Activated CD4-positive, alpha-beta memory T cell treated with anti-CD3 and anti-CD28 coated beads, Interleukin-2, amount 10 ng/mL, durations not matched to agents 7 days and 5 days (primary cell): ENCODE measurements around the gene GAST. TPM values are rescaled to one million over a fixed set of nuclear protein-coding genes. Genes with fewer than 3 reads are reported as not detected.
"Not testable (repeated sequence)": the region's sequence is repeated elsewhere in the genome, so short reads cannot be mapped to it uniquely, and the experiment has no call there.

Source experiments
- CTCF ChIA-PET: fragments of 350-600 bp; sonication (Branson Sonifier 250); formaldehyde crosslinking; loops from one replicate; lab custom pipeline; 2021; ENCODE audit warnings: antibody characterized with exemption, inconsistent platforms; lab: Charles Lee
- POLR2A ChIA-PET: fragments of 350-600 bp; sonication (Branson Sonifier 250); formaldehyde crosslinking; loops from one replicate; lab custom pipeline; 2021; ENCODE audit warnings: antibody characterized with exemption; lab: Charles Lee
- DNase-seq: peaks from one replicate; pipeline ENCODE4 v3.0.0-alpha.2; 2020
- H3K27ac Mint-ChIP-seq: one replicate; pipeline ENCODE4 v1.8.0; 2021; ENCODE audit warnings: mild to moderate bottlenecking, mixed read lengths
- H3K27me3 Mint-ChIP-seq: one replicate; pipeline ENCODE4 v1.8.0; 2021; ENCODE audit warnings: mixed read lengths
- H3K36me3 Mint-ChIP-seq: one replicate; pipeline ENCODE4 v1.8.0; 2021; ENCODE audit warnings: low read depth, mixed read lengths
- H3K4me1 Mint-ChIP-seq: one replicate; pipeline ENCODE4 v1.8.0; 2021; ENCODE audit warnings: mixed read lengths
- H3K4me3 Mint-ChIP-seq: one replicate; pipeline ENCODE4 v1.8.0; 2021; ENCODE audit warnings: mild to moderate bottlenecking, mixed read lengths
- H3K9me3 Mint-ChIP-seq: one replicate; pipeline ENCODE4 v1.8.0; 2021; ENCODE audit warnings: mixed read lengths
- total RNA-seq, 2 experiments: library from RNA; stranded (reverse); gene quantifications; one replicate each; pipeline ENCODE4 v1.2.3, GENCODE V29; 2021

GAST gene
- total RNA-seq, 2 experiments from 2014 or later: not detected

DNA sequence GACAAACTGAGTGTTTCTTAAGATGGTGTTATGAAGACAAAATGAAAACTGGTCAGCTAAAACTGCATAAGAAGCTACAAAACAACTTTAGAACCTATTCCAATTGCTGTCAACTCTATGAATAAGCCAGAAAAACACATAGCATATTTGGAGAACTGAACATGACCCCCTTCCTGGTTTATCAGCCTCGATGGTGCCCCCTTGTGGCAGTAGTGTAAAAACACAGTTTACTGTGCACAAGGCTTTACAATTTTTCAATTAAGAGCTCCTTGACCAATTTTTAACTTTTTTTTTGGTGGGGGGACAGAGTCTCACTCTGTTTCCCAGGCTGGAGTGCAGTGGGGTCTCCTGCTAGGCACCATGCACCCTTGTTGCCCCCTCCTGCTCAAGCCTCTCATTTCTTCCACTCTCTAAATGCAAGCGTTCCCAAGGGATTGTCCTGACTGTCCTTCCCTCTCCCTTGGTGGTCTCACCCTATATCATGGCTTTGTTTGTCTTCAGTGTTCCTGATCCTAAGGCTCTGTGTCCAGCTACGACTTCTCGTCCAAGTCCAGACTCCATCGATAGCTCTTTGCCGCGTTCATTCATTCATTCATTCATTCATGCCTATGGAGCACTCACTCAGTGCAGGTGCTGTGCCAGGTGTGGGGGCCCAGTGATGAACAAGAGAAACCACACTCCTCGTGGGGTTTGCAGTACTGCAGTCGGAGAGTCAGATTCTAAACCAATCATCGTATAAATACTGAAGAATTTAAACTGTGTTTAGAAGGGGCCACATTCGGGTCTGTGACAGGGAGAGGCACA lies 16.0 kb upstream of the GAST start:
- no peaks in the 10 kb centered on the region for H3K27me3 Mint-ChIP-seq
- CTCF ChIA-PET: interaction anchor here (0.7 to 2.3 kb wide), 18 partner anchors 8 to 432 kb away, joined by 3 to 31 read pairs (median 6); partner anchors contain the start of genes JUP, KLHL11, ODAD4 and P3H4

GRCh38 chr17:41697122-41697962 lies 14.8 kb upstream of the GAST start:
- Mint-ChIP-seq H3K4me1 (peaks cover 14% of the 10 kb centered on the region), H3K9me3 (no peaks in the 10 kb centered on the region), H3K27ac (no peak overlapping the region), H3K4me3 (no peak overlapping the region), H3K36me3 (peaks cover 26% of the 10 kb centered on the region), H3K27me3 (no peaks in the 10 kb centered on the region)
- DNase-seq: no peak
- ChIA-PET CTCF (interaction anchor here (1.5 kb wide), 1 partner anchor 9 kb away, joined by 3 read pairs; no protein-coding TSS in a partner anchor), POLR2A (no interaction called here)

More for the DNA sequence above, 16.0 kb upstream of the GAST start:
- peaks cover 24% of the 10 kb centered on the region for H3K4me1 Mint-ChIP-seq
- POLR2A ChIA-PET: interaction anchor here (0.7 to 2.0 kb wide), 8 partner anchors 15 to 322 kb away, joined by 3 to 24 read pairs (median 4); partner anchors contain the start of genes ACLY, DNAJC7 and P3H4
- H3K9me3 Mint-ChIP-seq: no peaks in the 10 kb centered on the region
- H3K36me3 Mint-ChIP-seq: peaks cover 37% of the 10 kb centered on the region
- no peak overlapping the region for H3K27ac Mint-ChIP-seq
- peak; percentile 81 for DNase-seq
- no peak overlapping the region for H3K4me3 Mint-ChIP-seq

GRCh38 chr17:41700843-41701242 lies 11.3 kb upstream of the GAST start:
- H3K4me3 Mint-ChIP-seq, H3K9me3 Mint-ChIP-seq, DNase-seq, H3K4me1 Mint-ChIP-seq, H3K27ac Mint-ChIP-seq, H3K27me3 Mint-ChIP-seq, POLR2A ChIA-PET, H3K36me3 Mint-ChIP-seq: not testable (repeated sequence)
- CTCF ChIA-PET: interaction anchor here (1.8 kb wide), 1 partner anchor 11 kb away, joined by 9 read pairs; no protein-coding TSS in a partner anchor

GRCh38 chr17:41702712-41703111 lies 9.4 kb upstream of the GAST start:
- Mint-ChIP-seq H3K4me1 (no peaks in the 10 kb centered on the region), H3K9me3 (no peaks in the 10 kb centered on the region), H3K36me3 (no peaks in the 10 kb centered on the region), H3K4me3 (no peak overlapping the region), H3K27me3 (peaks cover 10% of the 10 kb centered on the region), H3K27ac (no peak overlapping the region)
- POLR2A ChIA-PET: interaction anchor here (1.7 kb wide), 1 partner anchor 12 kb away, joined by 8 read pairs; no protein-coding TSS in a partner anchor
- no peak for DNase-seq
- CTCF ChIA-PET: no interaction called here

GRCh38 chr17:41705271-41705991 lies 6.7 kb upstream of the GAST start:
- Mint-ChIP-seq H3K27ac (no peak overlapping the region), H3K4me3 (no peak overlapping the region), H3K9me3 (no peaks in the 10 kb centered on the region), H3K27me3 (peaks cover 19% of the 10 kb centered on the region), H3K4me1 (no peaks in the 10 kb centered on the region), H3K36me3 (no peaks in the 10 kb centered on the region)
- DNase-seq: no peak
- CTCF ChIA-PET: interaction anchor here (0.6 to 1.6 kb wide), 4 partner anchors 10 to 56 kb away, joined by 3 to 6 read pairs (median 6); no protein-coding TSS in a partner anchor
- POLR2A ChIA-PET: interaction anchor here (1.0 to 2.5 kb wide), 4 partner anchors 13 to 17 kb away, joined by 3 to 9 read pairs (median 4); partner anchors contain the start of gene EIF1

DNA sequence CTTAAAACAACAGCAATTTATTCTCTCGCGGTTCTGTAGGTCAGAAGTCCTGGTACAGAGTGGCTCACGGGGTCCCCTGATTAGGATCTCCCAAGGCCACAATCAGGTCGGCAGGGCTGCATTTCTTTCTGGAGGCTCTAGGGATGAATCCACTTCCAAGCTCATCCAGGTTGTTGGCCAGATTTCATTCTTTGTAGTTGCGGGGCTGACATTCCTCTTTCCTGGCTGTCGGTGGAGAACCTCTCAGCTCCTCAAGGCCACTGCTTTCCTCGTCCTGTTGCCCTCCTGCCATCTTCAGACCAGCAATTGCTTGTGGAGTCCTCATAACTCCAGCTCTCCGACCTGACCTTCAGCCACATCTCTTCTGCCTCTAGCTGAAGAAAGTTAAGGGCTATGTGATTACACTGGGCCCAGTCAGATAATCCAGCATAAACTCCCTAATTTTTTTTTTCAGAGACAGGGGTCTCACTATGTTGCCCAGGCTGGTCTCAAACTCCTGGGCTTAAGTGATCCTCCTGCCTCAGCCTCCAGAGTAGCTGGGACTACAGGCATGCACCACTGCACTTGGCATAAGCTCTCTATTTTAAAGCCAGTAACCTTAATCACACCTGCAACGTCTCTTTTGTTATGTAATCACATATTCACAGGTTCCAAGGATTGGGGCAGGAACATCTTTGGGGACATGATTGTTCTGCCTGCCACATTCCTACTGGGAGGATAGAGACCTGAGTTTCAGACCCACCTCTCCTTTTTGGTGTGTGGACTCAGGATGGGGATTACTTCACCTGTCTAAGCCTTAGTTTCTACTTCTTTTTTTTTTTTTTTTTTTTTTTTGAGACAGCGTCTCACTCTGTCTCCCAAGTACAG lies 4.1 kb upstream of the GAST start:
- CTCF ChIA-PET: interaction anchor here (1.1 to 3.8 kb wide), 3 partner anchors 12 to 94 kb away, joined by 3 to 23 read pairs (median 4); no protein-coding TSS in a partner anchor
- POLR2A ChIA-PET: interaction anchor here (1.4 to 2.5 kb wide), 2 partner anchors 16 to 19 kb away, joined by 9 to 10 read pairs; partner anchors contain the start of gene EIF1
- no peak overlapping the region for H3K4me3 Mint-ChIP-seq

DNA sequence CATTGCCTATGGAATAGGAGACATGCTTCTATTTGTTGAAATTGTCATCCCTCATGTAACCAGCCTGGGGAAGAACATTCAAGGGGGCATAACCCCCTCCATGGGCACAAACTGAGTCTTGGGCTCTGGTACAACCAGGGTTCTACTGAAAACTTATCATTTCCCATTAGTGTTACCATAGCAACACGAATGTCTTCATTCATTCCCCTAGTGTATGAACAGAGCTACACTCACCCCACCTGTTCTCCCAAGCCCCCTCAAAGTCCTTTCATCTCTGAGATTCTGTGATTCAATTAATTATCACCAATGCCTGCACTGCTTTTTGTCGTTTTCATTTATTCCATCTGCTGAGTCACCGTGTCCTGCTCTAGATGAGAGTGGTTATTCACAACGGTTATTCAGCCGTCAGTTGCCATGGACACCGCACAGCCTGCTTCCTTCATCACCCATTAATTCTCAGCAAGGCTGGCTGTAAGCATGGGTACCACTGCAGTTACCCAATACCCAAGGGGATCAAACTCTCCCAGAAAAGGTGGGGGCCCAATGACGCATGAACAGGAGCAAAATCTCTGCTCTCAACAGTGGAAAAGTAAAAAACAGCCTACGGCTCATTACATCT lies 1.6 kb upstream of the GAST start:
- CTCF ChIA-PET: no interaction called here
- POLR2A ChIA-PET: interaction anchor here (3.4 kb wide), 1 partner anchor 22 kb away, joined by 11 read pairs; the partner anchor contains the start of gene EIF1
- Mint-ChIP-seq H3K9me3 (no peaks in the 10 kb centered on the region), H3K36me3 (no peaks in the 10 kb centered on the region), H3K27ac (no peak overlapping the region), H3K27me3 (peaks cover 21% of the 10 kb centered on the region), H3K4me3 (no peak overlapping the region), H3K4me1 (peaks cover 4% of the 10 kb centered on the region)
- peak; percentile 27 for DNase-seq

More for the DNA sequence above, 4.1 kb upstream of the GAST start:
- Mint-ChIP-seq H3K4me1 (peaks cover 4% of the 10 kb centered on the region), H3K36me3 (no peaks in the 10 kb centered on the region), H3K9me3 (no peaks in the 10 kb centered on the region), H3K27me3 (peaks cover 29% of the 10 kb centered on the region), H3K27ac (no peak overlapping the region)
- DNase-seq: no peak

DNA sequence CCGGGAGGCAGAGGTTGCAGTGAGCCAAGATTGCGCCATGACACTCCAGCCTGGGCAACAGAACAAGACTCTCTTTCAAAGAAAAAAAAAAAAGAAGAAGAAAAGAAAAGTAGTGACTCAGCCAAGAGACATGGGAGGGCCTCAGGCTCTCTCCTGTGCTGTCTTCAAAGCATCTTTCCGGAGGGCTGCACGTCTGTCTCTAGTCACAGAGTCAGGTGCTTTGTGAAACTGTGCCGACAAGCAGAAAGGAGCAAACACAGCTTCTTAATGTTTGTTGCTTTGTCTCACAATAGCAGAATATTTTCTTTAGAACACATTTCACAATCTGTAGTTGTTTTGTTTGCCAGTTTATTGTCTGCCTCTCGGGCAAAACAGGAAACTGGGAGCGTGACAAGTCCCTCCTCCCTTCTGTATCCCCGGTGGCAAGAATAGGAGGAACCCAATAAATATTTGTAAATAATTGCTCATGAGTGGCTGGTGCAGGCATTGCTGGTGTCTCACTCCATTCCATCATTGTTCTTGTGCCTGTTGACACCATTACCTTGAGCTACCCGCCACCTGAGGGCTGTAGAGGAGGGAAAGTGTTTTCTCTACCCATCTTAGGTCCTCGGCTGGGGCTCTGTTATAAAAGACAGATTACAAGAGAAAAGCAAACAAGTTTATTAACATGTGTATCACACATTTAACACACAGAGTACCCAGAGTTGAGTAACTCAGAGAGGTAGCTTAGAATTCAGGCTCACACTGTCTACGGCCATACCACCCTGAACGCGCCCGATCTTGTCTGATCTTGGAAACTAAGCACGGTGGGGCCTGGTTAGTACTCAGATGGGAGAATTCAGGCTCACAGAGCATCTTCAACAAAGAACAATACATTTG lies 5.5 kb downstream of the GAST start:
- Mint-ChIP-seq H3K27me3 (peaks cover 4% of the 10 kb centered on the region), H3K27ac (no peak overlapping the region), H3K36me3 (no peaks in the 10 kb centered on the region), H3K4me1 (peaks cover 13% of the 10 kb centered on the region), H3K4me3 (no peak overlapping the region), H3K9me3 (no peaks in the 10 kb centered on the region)
- peak; percentile 25 for DNase-seq
- POLR2A ChIA-PET: interaction anchor here (1.5 to 2.0 kb wide), 2 partner anchors 28 to 29 kb away, joined by 5 to 8 read pairs; partner anchors contain the start of gene EIF1
- CTCF ChIA-PET: interaction anchor here (0.9 to 1.6 kb wide), 4 partner anchors 20 to 94 kb away, joined by 3 to 4 read pairs (median 3); partner anchors contain the start of gene P3H4

GRCh38 chr17:41718287-41718645 lies 6.1 kb downstream of the GAST start:
- no peaks in the 10 kb centered on the region for H3K36me3 Mint-ChIP-seq
- no peak overlapping the region for H3K4me3 Mint-ChIP-seq
- H3K27me3 Mint-ChIP-seq: peaks cover 3% of the 10 kb centered on the region
- H3K9me3 Mint-ChIP-seq: no peaks in the 10 kb centered on the region
- H3K27ac Mint-ChIP-seq: no peak overlapping the region
- DNase-seq: no peak
- ChIA-PET CTCF (interaction anchor here (1.0 to 1.6 kb wide), 4 partner anchors 19 to 93 kb away, joined by 3 to 4 read pairs (median 3); partner anchors contain the start of gene P3H4), POLR2A (interaction anchor here (2.0 kb wide), 1 partner anchor 30 kb away, joined by 8 read pairs; the partner anchor contains the start of gene EIF1)
- peaks cover 13% of the 10 kb centered on the region for H3K4me1 Mint-ChIP-seq

DNA sequence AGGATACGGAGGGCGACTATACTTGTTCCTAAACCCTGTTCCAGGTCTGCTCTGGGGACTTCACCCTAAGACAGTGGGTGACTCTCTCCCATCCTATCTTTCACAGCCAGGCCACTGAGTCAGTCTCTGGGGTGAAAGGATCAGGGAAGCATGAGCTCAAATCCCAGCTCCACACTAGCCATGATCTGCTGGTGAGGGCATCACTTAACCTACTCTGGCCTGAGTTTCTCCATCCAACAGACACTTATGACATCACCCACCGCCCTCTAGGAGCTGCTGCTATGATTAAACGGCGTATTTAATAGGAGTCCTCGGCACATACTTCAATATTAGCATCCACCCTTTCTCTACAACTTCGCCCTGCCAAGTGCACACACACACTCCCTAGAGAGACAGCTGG lies 10.1 kb downstream of the GAST start:
- no peaks in the 10 kb centered on the region for H3K36me3 Mint-ChIP-seq
- ChIA-PET POLR2A (no interaction called here), CTCF (interaction anchor here (1.4 kb wide), 1 partner anchor 79 kb away, joined by 3 read pairs; no protein-coding TSS in a partner anchor)
- H3K4me3 Mint-ChIP-seq: no peak overlapping the region
- H3K9me3 Mint-ChIP-seq: no peaks in the 10 kb centered on the region
- peaks cover 8% of the 10 kb centered on the region for H3K4me1 Mint-ChIP-seq
- peaks cover 4% of the 10 kb centered on the region for H3K27me3 Mint-ChIP-seq
- no peak overlapping the region for H3K27ac Mint-ChIP-seq
- no peak for DNase-seq
